ENCODE results near the gene NKX1-2.

The NKX1-2 gene

DNA sequence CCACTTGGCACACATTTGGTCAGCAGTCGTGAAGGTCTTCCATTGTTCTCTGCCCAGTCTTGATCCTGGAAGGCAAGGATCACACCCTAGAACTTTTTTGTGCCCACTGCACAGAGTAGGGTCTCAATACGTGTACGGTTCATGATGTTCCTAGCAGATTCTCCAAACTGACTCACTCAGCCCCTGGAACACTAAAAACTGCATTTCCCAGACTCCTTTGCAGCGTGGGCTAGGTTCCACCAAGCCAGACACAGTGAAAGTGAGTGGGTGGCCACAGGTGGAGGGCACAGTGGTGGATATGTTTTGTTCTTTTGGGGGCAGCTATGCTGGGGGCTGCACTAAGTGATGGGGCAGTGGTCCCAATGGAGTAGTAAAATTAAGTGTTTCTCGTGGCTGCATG is 10.3 kb upstream of the NKX1-2 start:
- no peak for DNase-seq
- no peak overlapping the region for H3K4me3 ChIP-seq (ENCODE audit: low read depth, low read length)
- H3K36me3 ChIP-seq: no peaks in the 10 kb centered on the region
- no peaks in the 10 kb centered on the region for H3K4me1 ChIP-seq
- TF ChIP-seq, protein P1, sequence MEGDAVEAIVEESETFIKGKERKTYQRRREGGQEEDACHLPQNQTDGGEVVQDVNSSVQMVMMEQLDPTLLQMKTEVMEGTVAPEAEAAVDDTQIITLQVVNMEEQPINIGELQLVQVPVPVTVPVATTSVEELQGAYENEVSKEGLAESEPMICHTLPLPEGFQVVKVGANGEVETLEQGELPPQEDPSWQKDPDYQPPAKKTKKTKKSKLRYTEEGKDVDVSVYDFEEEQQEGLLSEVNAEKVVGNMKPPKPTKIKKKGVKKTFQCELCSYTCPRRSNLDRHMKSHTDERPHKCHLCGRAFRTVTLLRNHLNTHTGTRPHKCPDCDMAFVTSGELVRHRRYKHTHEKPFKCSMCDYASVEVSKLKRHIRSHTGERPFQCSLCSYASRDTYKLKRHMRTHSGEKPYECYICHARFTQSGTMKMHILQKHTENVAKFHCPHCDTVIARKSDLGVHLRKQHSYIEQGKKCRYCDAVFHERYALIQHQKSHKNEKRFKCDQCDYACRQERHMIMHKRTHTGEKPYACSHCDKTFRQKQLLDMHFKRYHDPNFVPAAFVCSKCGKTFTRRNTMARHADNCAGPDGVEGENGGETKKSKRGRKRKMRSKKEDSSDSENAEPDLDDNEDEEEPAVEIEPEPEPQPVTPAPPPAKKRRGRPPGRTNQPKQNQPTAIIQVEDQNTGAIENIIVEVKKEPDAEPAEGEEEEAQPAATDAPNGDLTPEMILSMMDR (IDR thresholded peaks at IDR 0.05; ENCODE audit: low read depth, low read length): no peak
- peaks cover 6% of the 10 kb centered on the region for H3K27me3 ChIP-seq
- no peaks in the 10 kb centered on the region for H3K9me3 ChIP-seq

DNA sequence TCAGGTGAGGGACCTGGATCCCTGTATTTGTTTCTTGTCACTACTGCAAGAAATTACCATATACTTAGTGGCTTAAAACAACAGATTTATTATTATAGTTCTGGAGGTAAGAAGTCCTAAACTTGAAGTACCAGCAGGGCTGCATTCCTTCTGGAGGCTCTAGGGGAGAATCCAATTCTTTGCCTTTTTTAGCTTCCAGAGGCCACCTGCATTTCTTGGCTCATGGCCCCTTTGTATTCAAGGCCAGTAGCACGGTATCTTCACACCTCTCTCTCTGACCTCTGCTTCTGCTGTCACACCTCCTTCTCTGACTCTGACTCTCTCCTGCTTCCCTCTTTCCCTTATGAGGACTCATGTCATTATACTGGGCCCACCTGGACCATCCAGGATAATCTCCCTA is 9.6 kb upstream of the NKX1-2 start:
- Histone ChIP-seq H3K27me3 (peaks cover 11% of the 10 kb centered on the region), H3K4me1 (no peaks in the 10 kb centered on the region), H3K4me3 (ENCODE audit: low read depth, low read length) (no peak overlapping the region), H3K36me3 (no peaks in the 10 kb centered on the region), H3K9me3 (no peaks in the 10 kb centered on the region)
- no peak for DNase-seq
- TF ChIP-seq, protein P1 (IDR thresholded peaks at IDR 0.05; ENCODE audit: low read depth, low read length): no peak

DNA sequence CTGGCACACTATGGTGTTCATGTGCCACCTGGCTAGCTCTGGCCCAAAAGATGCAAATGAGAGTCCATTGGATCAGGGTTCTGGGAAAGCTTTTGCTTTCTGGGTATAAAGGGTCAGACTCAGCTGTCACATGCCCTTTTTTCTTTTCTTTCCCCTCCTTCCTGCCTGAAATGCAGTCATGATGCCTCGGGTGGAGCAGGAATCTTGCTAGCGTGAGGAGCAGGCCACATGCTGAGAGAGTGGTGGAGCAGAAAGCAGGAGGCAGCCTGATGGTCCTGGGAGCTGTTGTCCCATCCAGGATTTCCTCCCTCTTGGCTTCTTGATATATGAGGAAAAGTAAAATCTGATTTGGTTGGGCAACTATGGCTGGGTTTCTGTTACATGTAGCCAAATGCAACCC is 9.1 kb upstream of the NKX1-2 start:
- DNase-seq: no peak
- Histone ChIP-seq H3K4me3 (ENCODE audit: low read depth, low read length) (no peak overlapping the region), H3K27me3 (peaks cover 16% of the 10 kb centered on the region), H3K9me3 (no peaks in the 10 kb centered on the region), H3K36me3 (no peaks in the 10 kb centered on the region), H3K4me1 (no peaks in the 10 kb centered on the region)
- TF ChIP-seq, protein P1 (IDR thresholded peaks at IDR 0.05; ENCODE audit: low read depth, low read length): no peak

DNA sequence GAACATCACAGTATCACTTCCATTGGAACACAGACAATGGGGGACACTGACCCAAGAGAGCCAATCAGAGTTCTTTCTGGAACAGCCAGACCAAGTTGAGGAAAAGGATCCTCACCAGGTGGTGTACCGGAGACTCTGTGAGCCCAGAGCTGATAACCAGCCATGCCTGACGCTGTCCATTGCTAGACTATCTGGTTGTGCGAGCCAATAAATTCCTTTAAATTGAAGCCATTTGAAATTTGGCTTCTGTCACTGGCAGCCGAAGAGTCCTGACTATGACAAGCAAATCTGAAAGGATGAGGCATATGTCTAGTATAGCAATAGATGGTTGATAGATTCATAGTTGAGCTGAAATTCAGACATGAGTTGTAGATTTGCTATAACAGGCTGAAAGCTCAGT is 8.6 kb upstream of the NKX1-2 start:
- H3K9me3 ChIP-seq: no peaks in the 10 kb centered on the region
- H3K27me3 ChIP-seq: peaks cover 21% of the 10 kb centered on the region
- no peaks in the 10 kb centered on the region for H3K4me1 ChIP-seq
- TF ChIP-seq, protein P1 (IDR thresholded peaks at IDR 0.05; ENCODE audit: low read depth, low read length): no peak
- no peak for DNase-seq
- no peak overlapping the region for H3K4me3 ChIP-seq (ENCODE audit: low read depth, low read length)
- H3K36me3 ChIP-seq: no peaks in the 10 kb centered on the region

DNA sequence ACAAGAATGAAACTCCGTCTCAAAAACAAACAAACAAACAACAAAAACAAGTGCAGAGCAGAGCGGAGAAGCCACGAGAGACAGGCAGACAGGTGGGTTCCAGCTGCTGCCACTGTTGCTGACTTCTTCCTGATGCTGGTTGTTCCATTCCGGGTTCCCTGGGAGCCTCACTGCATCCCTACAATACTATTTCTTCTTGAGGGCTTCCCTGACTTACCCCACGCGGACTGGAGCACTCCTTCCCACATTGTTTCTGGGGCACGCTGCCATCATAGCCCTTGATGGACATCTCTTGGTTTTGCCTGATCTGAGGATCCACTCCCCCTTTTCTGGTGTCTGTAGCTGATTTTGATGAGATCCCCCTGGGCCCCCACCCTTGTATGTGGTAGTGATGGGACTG is 5.6 kb upstream of the NKX1-2 start:
- H3K27me3 ChIP-seq: peaks cover 49% of the 10 kb centered on the region
- no peaks in the 10 kb centered on the region for H3K9me3 ChIP-seq
- TF ChIP-seq, protein P1 (IDR thresholded peaks at IDR 0.05; ENCODE audit: low read depth, low read length): no peak
- H3K36me3 ChIP-seq: no peaks in the 10 kb centered on the region
- no peak for DNase-seq
- no peaks in the 10 kb centered on the region for H3K4me1 ChIP-seq
- no peak overlapping the region for H3K4me3 ChIP-seq (ENCODE audit: low read depth, low read length)

DNA sequence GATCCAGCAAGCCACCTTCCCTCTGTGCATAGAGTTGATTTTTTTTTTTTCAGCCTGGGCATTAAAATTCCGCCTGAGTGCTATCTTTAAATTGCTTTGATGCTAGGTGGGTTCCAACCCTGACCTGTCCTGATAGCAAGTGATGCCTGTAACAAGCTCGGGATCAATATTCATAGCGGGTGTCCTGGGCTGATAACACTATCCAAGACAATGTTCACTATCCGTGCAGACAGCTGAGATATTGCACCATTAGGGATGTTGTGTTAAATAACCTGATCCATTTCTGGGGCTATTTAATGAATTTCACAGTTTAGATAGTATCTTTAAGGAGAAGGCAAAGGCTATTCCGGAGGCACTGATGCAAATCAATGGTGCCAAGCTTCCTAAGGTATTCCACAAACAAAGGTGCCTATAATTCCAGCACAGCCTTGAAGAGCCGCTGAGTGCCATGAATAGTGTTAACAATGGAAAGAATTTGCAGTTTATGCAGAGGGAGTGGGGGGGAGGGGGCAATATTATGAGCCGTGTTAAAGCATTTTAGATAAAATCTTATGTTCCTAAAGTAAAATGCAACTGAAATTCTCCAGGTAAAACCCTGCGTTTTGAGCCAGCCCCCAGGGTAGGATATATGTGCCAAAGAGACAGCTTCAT is 4.2 kb upstream of the NKX1-2 start:
- no peaks in the 10 kb centered on the region for H3K9me3 ChIP-seq
- H3K4me1 ChIP-seq: no peaks in the 10 kb centered on the region
- peaks cover 62% of the 10 kb centered on the region for H3K27me3 ChIP-seq
- no peaks in the 10 kb centered on the region for H3K36me3 ChIP-seq
- TF ChIP-seq, protein P1 (IDR thresholded peaks at IDR 0.05; ENCODE audit: low read depth, low read length): no peak
- H3K4me3 ChIP-seq (ENCODE audit: low read depth, low read length): no peak overlapping the region
- no peak for DNase-seq
